ENCODE results near the gene GOLT1B. TPM values are rescaled to one million over a fixed set of nuclear protein-coding genes. Genes with fewer than 3 reads are reported as not detected.

Gene GOLT1B
- total RNA-seq, 8 experiments from 2014 or later = 26.1 to 89.6 (median 45.6) TPM

DNA sequence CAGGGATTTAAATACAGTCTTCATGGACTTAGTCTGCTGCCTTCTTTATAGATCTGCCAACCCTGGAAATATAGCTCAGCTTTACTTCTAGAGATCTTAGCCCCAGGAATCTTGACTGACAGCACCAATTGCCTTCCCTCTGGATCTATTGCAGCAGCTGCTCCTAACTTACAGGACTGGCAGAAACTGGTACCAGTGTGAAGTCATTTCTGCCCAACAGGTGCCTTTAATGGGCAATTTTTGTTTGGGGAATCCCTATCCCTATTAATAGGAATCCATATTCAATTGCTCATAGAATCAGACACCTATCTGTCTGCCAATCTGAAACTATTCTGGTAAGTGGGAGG is 51.7 kb downstream of the GOLT1B start:
- H3K4me3 ChIP-seq = no peak overlapping the region
- in situ Hi-C loops (cut with MboI; ENCODE audit: low pct_unique_long_range_greater_than_20kb in 2 of 9, low sequenced_read_pairs in 9 of 9, unreplicated experiment in 9 of 9) = no loop called here
- no peak overlapping the region for H3K27ac ChIP-seq
- ATAC-seq (replicated peaks in 6 of 8) = no peak
- H3K4me1 ChIP-seq (replicated peaks in 1 of 2) = peaks cover 0 to 8% of the 10 kb centered on the region in 2 donors

DNA sequence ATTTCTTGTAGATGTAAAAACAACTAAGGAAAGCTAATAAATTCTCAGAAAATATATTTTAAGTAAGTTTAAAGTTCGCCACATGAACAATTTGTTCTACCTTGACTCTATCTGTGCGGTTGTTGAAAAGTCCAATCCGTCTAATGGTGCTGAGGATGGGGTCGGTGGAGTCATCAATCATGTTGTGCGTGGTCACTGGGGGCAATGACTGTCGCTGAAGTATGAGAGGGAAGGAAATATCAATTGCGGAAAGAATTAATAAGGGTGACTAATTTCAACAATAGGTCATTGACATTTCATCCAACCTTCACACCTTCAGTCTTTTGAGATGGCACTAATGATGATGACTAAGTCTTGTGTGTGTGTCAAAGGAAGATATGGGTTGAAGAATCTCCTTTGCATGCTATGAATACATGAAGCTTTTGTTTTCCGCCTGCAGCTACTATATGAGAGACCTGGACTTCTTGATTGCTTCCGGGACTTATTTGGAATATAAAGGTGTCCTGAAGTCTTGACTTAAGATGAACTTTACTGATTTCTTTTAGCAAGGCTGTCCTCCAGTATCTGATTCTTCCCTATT is 56.6 kb downstream of the GOLT1B start:
- H3K4me3 ChIP-seq = no peak overlapping the region
- no peak overlapping the region for H3K27ac ChIP-seq
- ATAC-seq (replicated peaks in 6 of 8) = no peak
- 55 to 89% (median 71%) methylated on average over 3 to 9 of the region's 9 CpGs for WGBS, 10 experiments
- no peaks in the 10 kb centered on the region for H3K4me1 ChIP-seq (replicated peaks in 1 of 2)
- in situ Hi-C loops (cut with MboI; ENCODE audit: low pct_unique_long_range_greater_than_20kb in 2 of 9, low sequenced_read_pairs in 9 of 9, unreplicated experiment in 9 of 9) = no loop called here

DNA sequence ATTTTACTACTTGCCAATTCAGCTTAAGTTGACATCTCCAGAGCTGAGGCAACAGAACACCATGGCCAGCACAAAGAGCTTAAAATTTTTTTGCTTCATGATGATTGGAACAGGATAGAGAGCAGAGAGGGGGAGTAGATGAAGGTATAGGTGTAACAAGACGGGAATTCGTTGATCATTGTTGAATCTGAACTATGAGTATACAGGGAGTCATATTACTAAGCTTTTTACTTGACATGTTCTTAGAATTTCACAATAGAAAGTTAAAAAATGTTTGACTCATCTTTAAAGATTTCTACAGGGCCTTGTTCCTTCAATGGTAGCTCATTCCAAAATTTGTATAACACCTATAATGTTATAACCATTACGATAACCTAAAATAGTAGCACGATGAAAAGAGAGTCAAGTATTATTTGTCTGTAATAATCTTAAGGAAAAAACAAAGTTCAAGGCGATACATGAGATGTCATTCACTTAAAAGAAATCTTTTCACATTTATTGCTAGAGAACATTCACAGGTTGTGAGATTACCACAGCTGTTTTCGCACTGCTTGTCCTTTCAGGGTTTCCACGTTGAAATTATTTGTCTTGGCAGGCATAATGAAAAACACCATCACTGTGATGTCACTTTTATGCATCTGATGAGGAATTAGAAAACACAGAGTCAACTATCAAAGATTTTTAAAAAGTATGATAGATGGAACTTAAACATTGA is 58.4 kb downstream of the GOLT1B start:
- H3K4me1 ChIP-seq (replicated peaks in 1 of 2) = no peaks in the 10 kb centered on the region
- H3K4me3 ChIP-seq = no peak overlapping the region
- ATAC-seq (replicated peaks in 6 of 8) = no peak
- in situ Hi-C loops (cut with MboI; ENCODE audit: low pct_unique_long_range_greater_than_20kb in 2 of 9, low sequenced_read_pairs in 9 of 9, unreplicated experiment in 9 of 9) = no loop called here
- no peak overlapping the region for H3K27ac ChIP-seq
- WGBS, 10 experiments = 22 to 100% (median 82%) methylated on average over 1 to 7 of the region's 7 CpGs; no CpG with 5 or more reads in 1 of the 10 experiments

DNA sequence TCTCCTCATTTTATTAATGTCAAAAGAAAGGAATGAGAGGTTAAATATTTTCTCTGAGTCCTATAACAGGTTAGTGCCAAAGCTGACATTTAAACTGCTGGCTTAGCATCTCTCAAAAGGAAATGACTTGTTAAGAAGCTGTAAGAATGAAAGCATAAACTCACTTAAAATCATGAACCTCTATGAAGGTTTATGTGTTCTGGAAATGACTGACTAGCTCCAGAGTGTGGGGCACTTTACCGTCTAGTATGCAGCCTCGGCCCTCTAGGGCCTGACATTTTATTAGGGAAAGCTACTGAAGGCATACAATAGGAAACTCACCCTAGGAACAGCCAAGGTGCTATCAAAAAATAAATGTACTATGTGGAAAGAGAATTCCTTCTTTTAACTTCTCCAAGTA is 59.6 kb downstream of the GOLT1B start:
- no peak for ATAC-seq (replicated peaks in 6 of 8)
- no peaks in the 10 kb centered on the region for H3K4me1 ChIP-seq (replicated peaks in 1 of 2)
- in situ Hi-C loops (cut with MboI; ENCODE audit: low pct_unique_long_range_greater_than_20kb in 2 of 9, low sequenced_read_pairs in 9 of 9, unreplicated experiment in 9 of 9) = no loop called here
- no peak overlapping the region for H3K27ac ChIP-seq
- no peak overlapping the region for H3K4me3 ChIP-seq
- WGBS, 10 experiments = 0 to 50% (median 17%) methylated on average over 1 to 2 of the region's 2 CpGs; no CpG with 5 or more reads in 3 of the 10 experiments

DNA sequence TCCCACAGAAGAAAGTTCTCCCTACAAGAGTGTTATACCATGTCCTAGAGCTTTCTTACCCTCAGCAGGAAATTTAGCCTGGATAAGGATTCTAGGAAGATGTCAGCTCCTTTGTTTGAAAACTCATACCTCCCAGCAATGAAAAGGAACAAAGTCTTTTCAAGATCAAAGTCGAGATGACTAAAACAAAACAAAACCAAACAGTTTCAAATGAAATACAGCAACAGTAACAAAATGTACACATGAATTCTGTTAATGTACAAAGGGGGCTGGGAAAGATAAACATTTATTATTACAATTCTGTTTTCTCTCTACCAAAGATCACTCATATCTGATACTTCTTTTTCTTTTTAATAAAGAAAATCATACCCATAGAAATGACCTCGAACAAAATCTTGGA is 61.3 kb downstream of the GOLT1B start:
- WGBS, 10 experiments = 0 to 91% (median 61%) methylated on average over 1 to 2 of the region's 2 CpGs
- no peak overlapping the region for H3K27ac ChIP-seq
- no peak overlapping the region for H3K4me3 ChIP-seq
- no peak for ATAC-seq (replicated peaks in 6 of 8)
- H3K4me1 ChIP-seq (replicated peaks in 1 of 2) = no peaks in the 10 kb centered on the region
- in situ Hi-C loops (cut with MboI; ENCODE audit: low pct_unique_long_range_greater_than_20kb in 2 of 9, low sequenced_read_pairs in 9 of 9, unreplicated experiment in 9 of 9) = no loop called here

DNA sequence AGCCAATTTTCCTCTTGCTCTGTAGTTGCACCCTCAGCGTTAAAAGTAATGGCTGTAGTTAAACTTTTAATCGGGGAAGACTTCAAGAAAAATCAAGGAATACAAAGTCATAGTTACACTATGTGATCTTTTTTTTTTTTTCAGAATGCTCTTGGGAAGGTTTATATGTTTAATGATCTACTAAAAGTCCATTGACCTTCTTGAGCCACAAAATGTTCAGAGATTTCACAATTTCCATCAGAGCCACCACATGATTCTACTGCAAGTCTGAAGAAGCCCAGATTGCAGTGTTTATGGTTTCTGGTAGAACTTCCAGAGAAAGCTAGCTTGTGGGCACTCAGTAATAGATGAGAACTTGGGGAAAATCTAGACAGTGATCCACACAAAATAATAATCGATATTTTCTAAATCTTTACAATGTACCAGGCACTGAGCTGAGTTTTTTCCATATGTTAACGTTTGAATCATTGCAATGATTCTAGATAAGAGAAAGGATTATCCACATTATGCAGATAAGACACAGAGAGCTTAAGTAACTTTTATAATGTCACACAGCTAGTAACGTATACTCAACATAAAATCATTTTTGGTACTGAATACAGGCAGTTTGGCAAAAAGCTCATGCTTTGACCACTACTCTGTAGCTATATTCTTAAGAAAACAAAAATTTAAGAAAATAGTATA is 64.8 kb downstream of the GOLT1B start:
- H3K4me1 ChIP-seq (replicated peaks in 1 of 2) = no peaks in the 10 kb centered on the region
- H3K27ac ChIP-seq = no peak overlapping the region
- 13 to 93% (median 83%) methylated on average over 2 to 5 of the region's 5 CpGs for WGBS, 10 experiments
- ATAC-seq (replicated peaks in 6 of 8) = no peak
- in situ Hi-C loops (cut with MboI; ENCODE audit: low pct_unique_long_range_greater_than_20kb in 2 of 9, low sequenced_read_pairs in 9 of 9, unreplicated experiment in 9 of 9) = no loop called here
- no peak overlapping the region for H3K4me3 ChIP-seq

DNA sequence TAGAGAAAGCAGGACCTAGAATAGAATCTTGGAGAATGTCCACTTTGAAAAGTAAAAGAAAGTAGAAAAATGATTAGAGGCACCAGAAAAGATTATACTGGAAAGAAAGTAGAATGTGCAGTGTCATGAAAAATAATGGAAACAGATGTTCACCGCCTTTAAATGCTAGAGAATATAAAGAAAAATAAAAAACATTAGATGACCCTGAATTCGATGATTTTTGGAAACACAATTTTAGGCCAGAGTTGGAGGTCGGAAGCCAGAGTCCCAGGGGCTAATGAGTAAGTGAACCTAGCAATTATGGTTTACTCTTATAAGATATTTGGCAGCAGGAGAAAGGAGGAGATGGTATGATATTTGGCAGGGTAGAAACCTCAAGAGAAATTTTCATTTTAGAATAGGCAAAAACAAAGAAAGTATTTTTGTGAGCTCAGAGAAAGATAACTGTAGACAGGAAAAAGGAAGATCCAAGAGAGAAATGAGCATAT is 65.4 kb downstream of the GOLT1B start:
- Histone ChIP-seq H3K4me3 (no peak overlapping the region), H3K4me1 (replicated peaks in 1 of 2) (no peaks in the 10 kb centered on the region), H3K27ac (no peak overlapping the region)
- 30 to 97% (median 79%) methylated on average over 2 to 3 of the region's 3 CpGs for WGBS, 10 experiments
- no peak for ATAC-seq (replicated peaks in 6 of 8)
- in situ Hi-C loops (cut with MboI; ENCODE audit: low pct_unique_long_range_greater_than_20kb in 2 of 9, low sequenced_read_pairs in 9 of 9, unreplicated experiment in 9 of 9) = no loop called here

Other genes starting within 250 kb of the GOLT1B start
- gene SLCO1A2, start 166.9 kb upstream of the GOLT1B start, total RNA-seq = 10 to 100 TPM in 2 of 8 experiments, 1 to 10 TPM in 6; 1.8 to 17.3 (median 6.9) TPM
- 1 to 10 TPM in 2 of 8 experiments, under 1 TPM in 5, not detected in 1; 0.20 to 2.7 (median 0.46) TPM for gene IAPP, start 128.9 kb upstream of the GOLT1B start, total RNA-seq
- 10 to 100 TPM in 7 of 8 experiments, 1 to 10 TPM in 1; 9.8 to 23.0 (median 15.9) TPM for gene PYROXD1, start 64.1 kb upstream of the GOLT1B start, total RNA-seq
- 10 to 100 TPM; 16.0 to 68.4 (median 26.0) TPM for gene RECQL, start 154 bp upstream of the GOLT1B start, total RNA-seq
- 1 to 10 TPM in 1 of 8 experiments, under 1 TPM in 7; 0.17 to 3.4 (median 0.29) TPM for gene SPX, start 24.5 kb downstream of the GOLT1B start, total RNA-seq
- gene GYS2, start 103.1 kb downstream of the GOLT1B start, total RNA-seq = under 1 TPM in 2 of 8 experiments, not detected in 6; 0.10 to 0.24 TPM
- 1,000 to 10,000 TPM in 2 of 8 experiments, 100 to 1,000 TPM in 6; 653 to 1,054 (median 899) TPM for gene LDHB, start 156.1 kb downstream of the GOLT1B start, total RNA-seq